Adipocyte (in vitro differentiated cells): Measurements from ENCODE around the gene FBXL13.

Source experiments
- DNase-seq: peaks from one replicate; pipeline ENCODE4 v3.0.0-alpha.2; 2015; ENCODE audit warnings: low read depth
- H3K27me3 ChIP-seq: replicated peaks from 2 replicates; pipeline ENCODE4 v1.7.0; 2013; ENCODE audit warnings: mild to moderate bottlenecking, low read length, moderate library complexity; ENCODE audit not compliant: control insufficient read depth, insufficient read depth
- H3K36me3 ChIP-seq: 2 replicates; pipeline ENCODE4 v1.7.0; 2013; ENCODE audit warnings: low read length, mild to moderate bottlenecking, moderate library complexity; ENCODE audit not compliant: control insufficient read depth, insufficient read depth, severe bottlenecking
- H3K4me1 ChIP-seq: 2 replicates; pipeline ENCODE4 v1.7.0; 2013; ENCODE audit warnings: mild to moderate bottlenecking, low read length, moderate library complexity; ENCODE audit not compliant: control insufficient read depth, insufficient read depth
- H3K4me3 ChIP-seq: 2 replicates; pipeline ENCODE4 v1.7.0; 2013; ENCODE audit warnings: mild to moderate bottlenecking, low read length, moderate library complexity
- H3K9ac ChIP-seq: 2 replicates; pipeline ENCODE4 v1.7.0; 2013; ENCODE audit warnings: mild to moderate bottlenecking, low read length, moderate library complexity
- H3K9me3 ChIP-seq: 2 replicates; pipeline ENCODE4 v1.7.0; 2013; ENCODE audit warnings: mild to moderate bottlenecking, low read length, moderate library complexity; ENCODE audit not compliant: control insufficient read depth

Gene FBXL13

GRCh38 chr7:102891693-102892261, 182.8 kb downstream of the FBXL13 start:
- H3K27me3 ChIP-seq, result no peaks in the 10 kb centered on the region
- no peak overlapping the region for H3K4me3 ChIP-seq
- peaks cover 36% of the 10 kb centered on the region for H3K4me1 ChIP-seq
- no peaks in the 10 kb centered on the region for H3K9me3 ChIP-seq
- DNase-seq, result peak; percentile 84
- H3K36me3 ChIP-seq, result no peaks in the 10 kb centered on the region
- H3K9ac ChIP-seq, result no peak overlapping the region

GRCh38 chr7:102890971-102891692, 183.5 kb downstream of the FBXL13 start:
- H3K4me1 ChIP-seq, result peaks cover 36% of the 10 kb centered on the region
- no peaks in the 10 kb centered on the region for H3K27me3 ChIP-seq
- DNase-seq, result no peak
- no peak overlapping the region for H3K9ac ChIP-seq
- H3K36me3 ChIP-seq, result no peaks in the 10 kb centered on the region
- no peaks in the 10 kb centered on the region for H3K9me3 ChIP-seq
- H3K4me3 ChIP-seq, result peak overlapping the region; percentile 15

GRCh38 chr7:102890292-102890970, 184.2 kb downstream of the FBXL13 start:
- Histone ChIP-seq H3K27me3 (no peaks in the 10 kb centered on the region), H3K4me3 (no peak overlapping the region), H3K36me3 (no peaks in the 10 kb centered on the region), H3K4me1 (peaks cover 36% of the 10 kb centered on the region), H3K9me3 (no peaks in the 10 kb centered on the region), H3K9ac (no peak overlapping the region)
- no peak for DNase-seq

- Histone ChIP-seq H3K9ac (no peak overlapping the region), H3K36me3 (no peaks in the 10 kb centered on the region), H3K9me3 (no peaks in the 10 kb centered on the region), H3K4me1 (peaks cover 36% of the 10 kb centered on the region), H3K4me3 (no peak overlapping the region), H3K27me3 (no peaks in the 10 kb centered on the region)
- DNase-seq, result no peak
Measured at GRCh38 chr7:102889851-102890250, 184.7 kb downstream of the FBXL13 start.

- peak; percentile 47 for DNase-seq
- H3K9ac ChIP-seq, result no peak overlapping the region
- no peaks in the 10 kb centered on the region for H3K9me3 ChIP-seq
- H3K27me3 ChIP-seq, result no peaks in the 10 kb centered on the region
- peaks cover 27% of the 10 kb centered on the region for H3K4me1 ChIP-seq
- H3K36me3 ChIP-seq, result no peaks in the 10 kb centered on the region
- no peak overlapping the region for H3K4me3 ChIP-seq
Measured at GRCh38 chr7:102888561-102889233, 185.9 kb downstream of the FBXL13 start.

- peak; percentile 38 for DNase-seq
- H3K4me1 ChIP-seq, result peaks cover 7% of the 10 kb centered on the region
- no peaks in the 10 kb centered on the region for H3K9me3 ChIP-seq
- no peaks in the 10 kb centered on the region for H3K36me3 ChIP-seq
- H3K27me3 ChIP-seq, result no peaks in the 10 kb centered on the region
- H3K4me3 ChIP-seq, result no peak overlapping the region
- no peak overlapping the region for H3K9ac ChIP-seq
Measured at GRCh38 chr7:102883098-102883860, 191.3 kb downstream of the FBXL13 start.

- H3K9ac ChIP-seq, result no peak overlapping the region
- no peaks in the 10 kb centered on the region for H3K9me3 ChIP-seq
- DNase-seq, result peak; percentile 94
- peaks cover 27% of the 10 kb centered on the region for H3K4me1 ChIP-seq
- H3K27me3 ChIP-seq, result no peaks in the 10 kb centered on the region
- no peaks in the 10 kb centered on the region for H3K36me3 ChIP-seq
- no peak overlapping the region for H3K4me3 ChIP-seq
Measured at GRCh38 chr7:102875700-102876295, 198.8 kb downstream of the FBXL13 start.

- H3K4me1 ChIP-seq, result peaks cover 27% of the 10 kb centered on the region
- no peaks in the 10 kb centered on the region for H3K27me3 ChIP-seq
- no peaks in the 10 kb centered on the region for H3K36me3 ChIP-seq
Measured at GRCh38 chr7:102874966-102875365, 199.6 kb downstream of the FBXL13 start.

GRCh38 chr7:102874166-102874829, 200.3 kb downstream of the FBXL13 start:
- Histone ChIP-seq H3K27me3 (no peaks in the 10 kb centered on the region), H3K4me1 (peaks cover 27% of the 10 kb centered on the region), H3K9ac (no peak overlapping the region), H3K9me3 (no peaks in the 10 kb centered on the region), H3K36me3 (no peaks in the 10 kb centered on the region), H3K4me3 (no peak overlapping the region)
- DNase-seq, result peak; percentile 54

More at GRCh38 chr7:102874966-102875365, 199.6 kb downstream of the FBXL13 start:
- DNase-seq, result peak; percentile 55
- no peaks in the 10 kb centered on the region for H3K9me3 ChIP-seq
- H3K9ac ChIP-seq, result no peak overlapping the region
- no peak overlapping the region for H3K4me3 ChIP-seq

GRCh38 chr7:102873470-102874165, 201.0 kb downstream of the FBXL13 start:
- no peak overlapping the region for H3K4me3 ChIP-seq
- no peak overlapping the region for H3K9ac ChIP-seq
- peaks cover 27% of the 10 kb centered on the region for H3K4me1 ChIP-seq
- H3K36me3 ChIP-seq, result no peaks in the 10 kb centered on the region
- H3K9me3 ChIP-seq, result no peaks in the 10 kb centered on the region
- no peak for DNase-seq
- no peaks in the 10 kb centered on the region for H3K27me3 ChIP-seq
